Rectal smooth muscle tissue (tissue), 1 donor: ENCODE measurements around the gene FRMD6.
"Not testable (repeated sequence)": the region's sequence is repeated elsewhere in the genome, so short reads cannot be mapped to it uniquely, and the experiment has no call there.

Experiments used
- H3K27ac ChIP-seq: one replicate; pipeline ENCODE4 v1.7.0; 2013; ENCODE audit warnings: low read depth, low read length, inconsistent platforms
- H3K27me3 ChIP-seq: one replicate; pipeline ENCODE4 v1.7.0; 2013; ENCODE audit warnings: low read length; ENCODE audit not compliant: control insufficient read depth, insufficient read depth
- H3K36me3 ChIP-seq: one replicate; pipeline ENCODE4 v1.7.0; 2013; ENCODE audit warnings: low read length; ENCODE audit not compliant: control insufficient read depth, insufficient read depth
- H3K4me1 ChIP-seq: one replicate; pipeline ENCODE4 v1.7.0; 2013; ENCODE audit warnings: low read length; ENCODE audit not compliant: control insufficient read depth, insufficient read depth
- H3K4me3 ChIP-seq: one replicate; pipeline ENCODE4 v1.7.0; 2013; ENCODE audit warnings: low read length
- H3K9ac ChIP-seq: one replicate; pipeline ENCODE4 v1.7.0; 2013; ENCODE audit warnings: low read length

Gene FRMD6

DNA sequence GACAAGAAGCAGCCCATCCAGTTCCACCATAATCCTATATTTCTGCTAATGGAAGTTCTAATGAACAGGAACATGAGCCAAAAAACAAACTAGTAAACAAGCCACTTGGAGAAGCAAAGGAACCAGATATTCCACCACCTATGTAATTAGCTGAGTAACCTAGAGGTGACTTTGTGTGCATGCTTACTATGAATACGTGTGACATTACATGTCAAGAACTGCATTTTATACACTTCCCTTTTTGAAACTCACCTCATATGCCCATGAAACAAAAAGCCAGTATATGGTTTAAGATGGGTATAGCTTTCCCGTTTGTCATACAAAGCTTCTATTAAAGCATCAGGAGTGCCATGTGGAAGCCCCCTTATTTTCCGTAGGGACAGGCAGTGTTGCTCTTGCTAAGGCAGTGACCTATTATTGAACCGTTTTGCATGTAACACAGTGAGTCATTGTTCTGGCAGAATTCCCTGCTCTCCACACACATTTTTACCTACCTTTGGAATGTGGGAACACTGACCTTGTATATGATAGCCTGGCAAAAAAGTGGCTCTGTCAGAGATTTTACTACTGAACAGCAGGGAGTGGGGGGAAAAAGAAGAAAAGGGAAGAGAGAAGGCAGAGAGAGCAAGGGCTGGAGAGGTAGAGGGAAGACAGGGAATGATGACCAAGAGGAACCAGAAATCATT lies 34.8 kb upstream of the FRMD6 start:
- Histone ChIP-seq H3K9ac (no peak overlapping the region), H3K4me3 (no peak overlapping the region), H3K27ac (no peak overlapping the region), H3K36me3 (no peaks in the 10 kb centered on the region), H3K27me3 (no peaks in the 10 kb centered on the region), H3K4me1 (peaks cover 3% of the 10 kb centered on the region)

DNA sequence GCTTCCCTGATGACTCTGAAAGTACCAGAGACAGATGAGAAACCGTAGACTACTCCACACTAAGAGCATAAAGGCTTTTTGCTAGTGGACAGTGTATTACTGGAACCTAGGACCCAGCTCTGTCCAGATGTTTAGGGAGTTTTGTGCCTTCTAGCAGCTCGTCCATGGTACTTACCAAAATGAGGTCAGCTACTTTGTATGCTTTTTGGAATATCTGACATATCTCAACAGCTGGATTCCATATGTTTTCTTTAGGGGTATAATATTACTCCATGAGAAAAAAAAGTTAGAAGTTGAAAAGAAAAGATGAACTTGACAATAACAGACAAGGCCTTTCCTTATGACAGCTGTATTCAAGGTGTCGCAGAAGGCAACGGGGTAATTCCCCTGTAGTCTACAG lies 32.1 kb upstream of the FRMD6 start:
- Histone ChIP-seq H3K27ac (no peak overlapping the region), H3K36me3 (no peaks in the 10 kb centered on the region), H3K4me1 (peaks cover 3% of the 10 kb centered on the region), H3K4me3 (no peak overlapping the region), H3K9ac (no peak overlapping the region), H3K27me3 (no peaks in the 10 kb centered on the region)

DNA sequence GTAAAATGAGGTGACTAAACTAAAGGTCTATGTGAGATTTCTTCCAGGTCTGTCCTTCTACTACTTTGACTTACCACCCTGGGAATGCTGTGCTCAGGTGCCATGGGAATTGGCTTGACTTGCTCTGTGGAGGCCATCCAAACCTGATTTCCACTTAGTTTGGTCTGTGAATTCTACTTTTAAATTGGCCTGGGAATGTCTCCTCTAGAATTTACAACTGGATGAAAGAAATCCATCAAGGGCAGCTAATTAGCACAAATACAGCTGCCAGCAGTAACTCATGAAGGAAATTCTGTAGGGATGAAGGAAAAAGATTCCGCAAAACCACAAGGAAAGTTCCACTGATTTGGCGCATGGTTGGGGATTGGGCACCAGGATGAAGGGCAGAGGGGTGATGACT lies 31.7 kb upstream of the FRMD6 start:
- Histone ChIP-seq H3K4me1 (peaks cover 3% of the 10 kb centered on the region), H3K27me3 (no peaks in the 10 kb centered on the region), H3K36me3 (no peaks in the 10 kb centered on the region), H3K9ac (no peak overlapping the region), H3K27ac (no peak overlapping the region), H3K4me3 (no peak overlapping the region)

DNA sequence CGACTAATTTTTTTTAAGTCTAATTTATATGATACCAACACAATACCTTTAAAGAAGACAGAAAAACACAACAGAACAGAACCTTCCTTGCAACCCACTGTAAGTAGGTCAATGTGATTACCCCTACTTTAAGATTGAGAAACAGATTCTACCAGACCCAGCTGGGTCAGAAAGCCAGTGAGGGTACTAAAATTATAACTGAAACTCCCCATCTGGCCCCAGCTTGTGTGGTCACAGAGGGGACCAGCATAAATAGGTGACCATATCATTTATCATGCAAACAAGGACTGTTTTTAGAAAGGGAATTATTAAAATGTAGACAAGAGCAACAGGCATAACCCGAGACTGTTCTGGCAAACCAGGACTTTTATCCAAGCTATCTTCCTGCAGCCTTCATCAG lies 30.1 kb upstream of the FRMD6 start:
- H3K27me3 ChIP-seq: no peaks in the 10 kb centered on the region
- H3K27ac ChIP-seq: no peak overlapping the region
- H3K36me3 ChIP-seq: no peaks in the 10 kb centered on the region
- no peak overlapping the region for H3K9ac ChIP-seq
- peaks cover 1% of the 10 kb centered on the region for H3K4me1 ChIP-seq
- H3K4me3 ChIP-seq: no peak overlapping the region

DNA sequence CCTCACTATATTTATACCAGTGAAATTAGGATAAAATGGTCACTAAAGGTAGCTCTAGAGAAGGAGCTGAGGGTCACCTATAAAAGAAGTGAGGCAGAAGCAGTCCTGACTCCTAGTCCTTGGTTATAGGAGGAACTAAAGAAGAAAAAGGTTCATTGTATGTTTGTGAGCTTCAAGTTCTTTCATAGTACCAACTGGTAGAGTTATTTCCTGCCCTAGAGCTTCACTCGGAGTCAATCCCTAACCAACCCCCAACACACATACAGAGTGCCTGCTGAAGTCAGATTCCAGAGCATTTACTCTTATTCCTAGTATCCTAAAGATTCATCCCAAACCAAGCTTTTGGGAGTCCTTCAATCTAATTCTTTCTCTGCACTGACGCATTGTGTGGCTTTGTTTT lies 29.3 kb upstream of the FRMD6 start:
- H3K4me3 ChIP-seq: no peak overlapping the region
- H3K9ac ChIP-seq: no peak overlapping the region
- H3K4me1 ChIP-seq: no peaks in the 10 kb centered on the region
- H3K27ac ChIP-seq: no peak overlapping the region
- no peaks in the 10 kb centered on the region for H3K27me3 ChIP-seq
- no peaks in the 10 kb centered on the region for H3K36me3 ChIP-seq

DNA sequence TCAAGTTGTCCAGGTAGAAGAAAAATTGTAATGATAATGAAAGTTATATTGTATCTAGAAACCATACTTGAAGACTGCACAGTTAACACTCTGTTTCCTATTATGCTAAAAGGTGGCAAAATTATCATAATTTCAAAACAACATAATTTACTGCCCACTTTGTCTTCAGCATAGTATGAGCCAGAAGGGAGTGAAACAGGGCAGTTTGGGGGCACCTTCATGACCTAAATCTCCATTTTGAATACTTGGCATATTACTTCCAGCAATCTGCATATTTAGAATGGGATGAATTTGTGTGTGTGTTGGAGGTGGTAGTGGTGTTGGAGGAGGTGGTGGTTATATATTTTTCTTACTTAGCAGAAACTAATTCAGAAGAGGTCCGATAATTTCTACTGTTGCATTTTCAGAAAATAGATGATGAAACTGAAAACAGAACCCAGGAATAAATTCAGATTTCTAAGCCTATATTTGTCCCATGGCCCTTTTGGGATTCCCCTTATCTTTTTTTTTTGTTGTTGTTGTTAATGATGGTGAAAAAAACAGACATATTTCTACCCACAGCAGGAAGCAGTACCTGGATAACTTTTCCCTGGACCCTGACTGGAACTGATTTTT lies 26.6 kb upstream of the FRMD6 start:
- H3K36me3 ChIP-seq: no peaks in the 10 kb centered on the region
- H3K27ac ChIP-seq: no peak overlapping the region
- H3K9ac ChIP-seq: no peak overlapping the region

DNA sequence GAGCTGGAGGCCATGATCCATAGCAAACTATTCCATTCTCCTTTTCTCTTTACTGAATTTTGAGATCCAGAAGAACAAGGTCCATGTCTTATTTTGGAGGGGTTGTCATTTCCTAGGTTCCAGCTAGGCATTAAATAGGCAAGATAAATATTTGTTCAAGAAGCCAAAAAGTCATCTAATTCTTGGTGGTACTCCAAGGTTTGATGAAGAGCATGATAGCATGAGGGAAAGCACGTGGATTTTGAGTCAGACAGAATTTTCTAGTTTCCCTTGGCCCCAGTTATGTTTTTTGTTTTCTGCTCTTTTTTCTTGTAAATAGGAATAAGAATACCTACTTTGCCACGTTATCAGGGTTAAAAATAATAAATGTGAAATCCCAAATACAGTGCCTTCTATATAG lies 25.5 kb upstream of the FRMD6 start:
- no peaks in the 10 kb centered on the region for H3K27me3 ChIP-seq
- no peaks in the 10 kb centered on the region for H3K36me3 ChIP-seq
- no peak overlapping the region for H3K4me3 ChIP-seq
- H3K4me1 ChIP-seq: no peaks in the 10 kb centered on the region
- H3K9ac ChIP-seq: no peak overlapping the region
- H3K27ac ChIP-seq: no peak overlapping the region

More for the DNA sequence above, 26.6 kb upstream of the FRMD6 start:
- Histone ChIP-seq H3K27me3 (no peaks in the 10 kb centered on the region), H3K4me3 (no peak overlapping the region), H3K4me1 (no peaks in the 10 kb centered on the region)

DNA sequence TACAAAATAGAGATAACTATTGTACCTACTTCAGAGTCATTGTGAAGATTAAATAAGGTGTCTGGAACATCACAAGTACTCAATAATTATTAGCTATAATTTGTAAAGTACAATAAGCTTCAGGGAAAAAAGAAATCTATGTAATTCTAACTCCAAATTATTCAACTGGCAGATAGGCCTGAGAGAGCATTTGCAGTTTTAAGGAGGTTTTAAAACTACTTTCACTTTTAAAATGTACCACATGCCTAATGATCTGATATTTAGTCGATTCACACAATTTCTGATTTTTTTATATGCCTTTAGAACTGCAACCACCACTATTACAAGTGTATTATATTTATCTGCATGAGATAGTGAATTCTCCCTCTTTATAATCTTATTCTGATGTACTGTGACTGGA lies 24.9 kb upstream of the FRMD6 start:
- Histone ChIP-seq H3K36me3 (no peaks in the 10 kb centered on the region), H3K27me3 (no peaks in the 10 kb centered on the region), H3K9ac (no peak overlapping the region), H3K4me1 (no peaks in the 10 kb centered on the region), H3K27ac (no peak overlapping the region), H3K4me3 (no peak overlapping the region)

DNA sequence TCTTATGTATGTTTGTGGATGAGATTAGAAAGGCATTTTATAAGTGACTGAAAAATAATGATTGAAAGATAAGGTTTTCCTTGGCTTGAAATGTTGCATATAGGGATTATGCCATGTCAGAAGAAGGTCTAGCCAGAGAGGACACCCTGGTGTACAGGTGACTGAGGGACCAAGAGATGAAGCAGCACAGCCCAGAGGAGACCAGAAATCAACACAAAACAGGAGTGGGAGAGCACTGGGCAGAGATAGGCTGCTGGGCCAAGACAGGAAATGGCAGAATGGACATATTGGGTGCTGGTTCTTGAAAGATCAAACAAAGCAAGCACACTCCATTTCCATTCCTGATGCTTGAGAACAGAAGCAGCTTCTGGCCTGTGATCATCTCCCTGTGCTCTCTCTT lies 24.4 kb upstream of the FRMD6 start:
- Histone ChIP-seq H3K36me3 (no peaks in the 10 kb centered on the region), H3K9ac (no peak overlapping the region), H3K27me3 (no peaks in the 10 kb centered on the region), H3K4me3 (no peak overlapping the region), H3K27ac (no peak overlapping the region), H3K4me1 (no peaks in the 10 kb centered on the region)

DNA sequence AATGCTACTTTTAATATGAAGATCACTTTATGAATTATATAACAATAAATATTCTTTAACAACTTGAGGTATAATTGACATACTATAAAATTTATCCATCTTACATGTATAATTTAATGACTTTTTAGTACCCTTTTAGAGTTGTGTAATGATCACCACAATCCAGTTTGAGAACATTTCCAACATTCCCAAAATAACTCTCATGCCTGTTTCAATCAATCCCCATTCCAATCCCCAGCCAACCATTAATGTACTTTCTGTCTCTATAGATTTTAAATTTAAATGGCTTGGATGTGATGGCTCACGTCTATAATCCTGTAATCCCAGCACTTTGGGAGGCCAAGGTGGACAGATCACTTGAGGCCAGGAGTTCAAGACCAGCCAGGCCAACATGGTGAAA lies 23.5 kb upstream of the FRMD6 start:
- no peak overlapping the region for H3K4me3 ChIP-seq
- H3K27me3 ChIP-seq: no peaks in the 10 kb centered on the region
- H3K36me3 ChIP-seq: no peaks in the 10 kb centered on the region
- no peak overlapping the region for H3K9ac ChIP-seq
- no peaks in the 10 kb centered on the region for H3K4me1 ChIP-seq
- H3K27ac ChIP-seq: no peak overlapping the region

DNA sequence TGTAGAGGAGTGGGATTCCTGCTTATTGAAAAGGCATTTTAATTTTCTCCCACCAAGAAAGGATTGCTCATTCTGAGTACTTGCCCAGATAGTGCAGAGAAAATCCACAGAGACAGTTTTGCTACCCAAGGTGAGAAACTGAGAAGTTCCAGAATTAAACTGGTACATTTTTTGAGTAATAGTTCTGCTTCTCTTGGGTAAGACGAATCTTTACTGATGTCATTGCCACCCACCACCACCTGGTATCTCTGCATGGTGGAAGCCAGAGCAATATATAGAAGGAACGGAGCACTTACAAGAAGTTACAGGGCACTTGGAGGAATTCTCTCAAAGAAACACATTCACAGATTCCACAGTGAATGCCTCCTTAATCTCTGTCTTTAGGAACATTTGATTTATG lies 20.7 kb upstream of the FRMD6 start:
- H3K4me1 ChIP-seq: no peaks in the 10 kb centered on the region
- no peak overlapping the region for H3K4me3 ChIP-seq
- no peak overlapping the region for H3K27ac ChIP-seq
- H3K36me3 ChIP-seq: no peaks in the 10 kb centered on the region
- H3K9ac ChIP-seq: no peak overlapping the region
- H3K27me3 ChIP-seq: no peaks in the 10 kb centered on the region

DNA sequence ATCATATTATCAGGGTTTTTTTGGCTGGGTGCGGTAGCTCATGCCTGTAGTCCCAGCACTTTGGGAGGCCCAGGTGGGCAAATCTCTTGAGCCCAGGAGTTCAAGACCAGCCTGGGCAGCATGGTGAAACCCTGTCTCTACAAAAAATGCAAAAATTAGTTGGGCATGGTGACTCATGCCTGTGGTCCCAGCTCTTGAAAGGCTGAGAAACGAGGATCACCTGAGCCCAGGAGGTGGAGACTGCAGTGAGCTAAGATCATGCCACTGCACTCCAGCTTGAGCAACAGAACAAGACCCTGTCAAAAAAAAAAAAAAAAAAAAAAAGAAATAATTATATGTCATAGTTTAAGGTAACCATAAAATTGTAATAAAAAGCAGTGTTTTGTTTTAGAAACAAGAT lies 18.4 kb upstream of the FRMD6 start:
- H3K36me3 ChIP-seq, H3K9ac ChIP-seq, H3K4me3 ChIP-seq, H3K27me3 ChIP-seq, H3K4me1 ChIP-seq, H3K27ac ChIP-seq: not testable (repeated sequence)

DNA sequence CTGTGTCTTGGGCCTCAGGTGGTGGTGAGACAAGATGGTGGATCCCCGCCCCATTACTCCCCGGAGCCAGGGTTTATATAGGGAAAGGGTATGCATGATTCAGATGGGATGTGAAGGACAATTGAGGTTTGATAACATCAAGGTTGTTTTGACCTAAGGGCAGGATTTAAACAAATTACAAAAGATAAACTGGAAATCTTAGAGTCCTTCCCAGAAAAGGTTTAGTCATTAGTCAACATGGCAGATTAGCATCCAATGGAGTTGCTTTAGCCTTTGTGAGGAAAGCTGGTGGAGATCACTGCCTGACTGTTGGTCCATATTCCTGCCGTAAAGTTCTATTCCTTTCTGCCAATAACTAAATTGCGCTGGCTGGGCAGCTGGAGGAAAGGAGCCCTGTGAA lies 15.6 kb upstream of the FRMD6 start:
- H3K4me1 ChIP-seq: no peaks in the 10 kb centered on the region
- H3K27me3 ChIP-seq: no peaks in the 10 kb centered on the region
- no peak overlapping the region for H3K27ac ChIP-seq
- no peak overlapping the region for H3K4me3 ChIP-seq
- no peaks in the 10 kb centered on the region for H3K36me3 ChIP-seq
- no peak overlapping the region for H3K9ac ChIP-seq
